Measurements from ENCODE around the gene CCSER1. TPM values are rescaled to one million over a fixed set of nuclear protein-coding genes. Genes with fewer than 3 reads are reported as not detected.

Gene CCSER1
- total RNA-seq, 4 donors from 2014 or later: 4.0 to 6.0 (median 4.8) TPM

DNA sequence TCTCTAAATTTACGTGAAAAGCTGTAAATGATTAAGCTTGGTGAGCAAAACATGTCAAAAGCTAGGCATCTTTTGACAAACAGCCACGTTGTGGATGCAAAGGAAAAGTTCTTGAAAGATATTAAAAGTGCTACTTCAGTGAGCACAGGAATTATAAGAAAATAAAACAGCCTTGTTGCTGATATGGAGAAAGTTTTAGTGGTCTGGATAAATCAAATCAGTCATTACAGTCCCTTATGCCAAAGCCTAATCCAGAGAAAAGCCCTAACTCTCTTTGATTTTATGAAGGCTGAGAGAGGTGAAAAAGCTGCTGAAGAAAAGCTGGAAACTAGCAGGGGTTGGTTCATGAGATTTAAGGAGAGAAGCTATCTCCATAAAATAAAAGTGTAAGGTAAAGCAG is 487.2 kb downstream of the CCSER1 start:
- Histone ChIP-seq H3K27ac (no peak overlapping the region), H3K9me3 (no peaks in the 10 kb centered on the region), H3K4me1 (no peaks in the 10 kb centered on the region), H3K4me3 (no peak overlapping the region), H3K27me3 (no peaks in the 10 kb centered on the region), H3K36me3 (no peaks in the 10 kb centered on the region)
- WGBS, 2 donors: 81 to 82% methylated on average over 2 of the region's 2 CpGs
- no peak for TF ChIP-seq EP300 (IDR thresholded peaks at IDR 0.05)
- TF ChIP-seq, protein P1, sequence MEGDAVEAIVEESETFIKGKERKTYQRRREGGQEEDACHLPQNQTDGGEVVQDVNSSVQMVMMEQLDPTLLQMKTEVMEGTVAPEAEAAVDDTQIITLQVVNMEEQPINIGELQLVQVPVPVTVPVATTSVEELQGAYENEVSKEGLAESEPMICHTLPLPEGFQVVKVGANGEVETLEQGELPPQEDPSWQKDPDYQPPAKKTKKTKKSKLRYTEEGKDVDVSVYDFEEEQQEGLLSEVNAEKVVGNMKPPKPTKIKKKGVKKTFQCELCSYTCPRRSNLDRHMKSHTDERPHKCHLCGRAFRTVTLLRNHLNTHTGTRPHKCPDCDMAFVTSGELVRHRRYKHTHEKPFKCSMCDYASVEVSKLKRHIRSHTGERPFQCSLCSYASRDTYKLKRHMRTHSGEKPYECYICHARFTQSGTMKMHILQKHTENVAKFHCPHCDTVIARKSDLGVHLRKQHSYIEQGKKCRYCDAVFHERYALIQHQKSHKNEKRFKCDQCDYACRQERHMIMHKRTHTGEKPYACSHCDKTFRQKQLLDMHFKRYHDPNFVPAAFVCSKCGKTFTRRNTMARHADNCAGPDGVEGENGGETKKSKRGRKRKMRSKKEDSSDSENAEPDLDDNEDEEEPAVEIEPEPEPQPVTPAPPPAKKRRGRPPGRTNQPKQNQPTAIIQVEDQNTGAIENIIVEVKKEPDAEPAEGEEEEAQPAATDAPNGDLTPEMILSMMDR (IDR thresholded peaks at IDR 0.05): no peak
- TF ChIP-seq POLR2A (IDR thresholded peaks at IDR 0.05): no peak
- DNase-seq (ENCODE audit: low spot score in 2 of 2): no peak

DNA sequence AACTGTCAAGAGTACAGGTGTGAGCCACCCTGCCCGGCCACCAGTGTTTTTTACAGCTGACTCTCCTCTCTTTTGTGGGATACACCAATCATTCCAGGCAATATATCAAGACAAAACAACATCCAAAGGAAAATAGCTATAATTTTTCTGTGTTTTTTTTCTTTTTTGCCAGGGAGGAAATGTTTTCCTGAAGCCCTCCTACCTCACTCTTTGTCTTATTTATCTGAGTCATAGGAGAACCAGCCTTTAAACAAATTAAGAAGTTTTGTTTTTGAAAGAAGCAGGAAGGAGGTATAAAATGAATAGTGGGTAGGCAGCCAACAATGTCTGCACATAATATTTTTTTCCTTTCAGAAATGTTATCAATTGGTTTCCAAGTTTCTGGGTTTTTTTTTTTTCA is 493.9 kb downstream of the CCSER1 start:
- no peak for DNase-seq (ENCODE audit: low spot score in 2 of 2)
- Histone ChIP-seq H3K36me3 (no peaks in the 10 kb centered on the region), H3K4me3 (no peak overlapping the region), H3K27ac (no peak overlapping the region), H3K4me1 (no peaks in the 10 kb centered on the region), H3K9me3 (no peaks in the 10 kb centered on the region), H3K27me3 (no peaks in the 10 kb centered on the region)
- 72 to 86% methylated on average over 1 of the region's 1 CpG for WGBS, 2 donors
- TF ChIP-seq EP300 (IDR thresholded peaks at IDR 0.05): no peak
- no peak for TF ChIP-seq POLR2A (IDR thresholded peaks at IDR 0.05)
- TF ChIP-seq, protein P1 (IDR thresholded peaks at IDR 0.05): no peak

DNA sequence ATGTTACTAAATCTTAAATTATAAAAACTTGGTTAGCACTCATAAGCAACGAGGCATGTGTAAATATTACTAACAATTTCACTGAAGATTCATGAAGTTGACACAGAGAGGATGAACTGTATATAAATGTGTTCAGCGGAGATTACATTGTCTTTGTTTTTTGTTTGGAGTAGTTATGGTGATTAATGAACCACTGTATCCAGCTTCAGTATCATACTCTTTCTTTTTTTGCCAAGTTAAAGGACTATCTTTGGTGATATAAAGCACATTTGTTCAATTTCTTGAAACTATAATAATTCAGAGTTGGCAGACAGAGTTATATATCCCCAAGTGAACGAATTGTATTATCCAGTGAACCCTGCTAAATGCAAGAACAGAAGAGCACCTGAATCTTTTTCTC is 497.6 kb downstream of the CCSER1 start:
- WGBS, 2 donors: 34 to 36% methylated on average over 3 of the region's 3 CpGs
- TF ChIP-seq, protein P1 (IDR thresholded peaks at IDR 0.05): no peak
- TF ChIP-seq POLR2A (IDR thresholded peaks at IDR 0.05) (no peak), EP300 (IDR thresholded peaks at IDR 0.05) (no peak)
- DNase-seq (ENCODE audit: low spot score in 2 of 2): no peak
- Histone ChIP-seq H3K4me1 (no peaks in the 10 kb centered on the region), H3K27me3 (no peaks in the 10 kb centered on the region), H3K36me3 (no peaks in the 10 kb centered on the region), H3K9me3 (no peaks in the 10 kb centered on the region), H3K27ac (no peak overlapping the region), H3K4me3 (no peak overlapping the region)

DNA sequence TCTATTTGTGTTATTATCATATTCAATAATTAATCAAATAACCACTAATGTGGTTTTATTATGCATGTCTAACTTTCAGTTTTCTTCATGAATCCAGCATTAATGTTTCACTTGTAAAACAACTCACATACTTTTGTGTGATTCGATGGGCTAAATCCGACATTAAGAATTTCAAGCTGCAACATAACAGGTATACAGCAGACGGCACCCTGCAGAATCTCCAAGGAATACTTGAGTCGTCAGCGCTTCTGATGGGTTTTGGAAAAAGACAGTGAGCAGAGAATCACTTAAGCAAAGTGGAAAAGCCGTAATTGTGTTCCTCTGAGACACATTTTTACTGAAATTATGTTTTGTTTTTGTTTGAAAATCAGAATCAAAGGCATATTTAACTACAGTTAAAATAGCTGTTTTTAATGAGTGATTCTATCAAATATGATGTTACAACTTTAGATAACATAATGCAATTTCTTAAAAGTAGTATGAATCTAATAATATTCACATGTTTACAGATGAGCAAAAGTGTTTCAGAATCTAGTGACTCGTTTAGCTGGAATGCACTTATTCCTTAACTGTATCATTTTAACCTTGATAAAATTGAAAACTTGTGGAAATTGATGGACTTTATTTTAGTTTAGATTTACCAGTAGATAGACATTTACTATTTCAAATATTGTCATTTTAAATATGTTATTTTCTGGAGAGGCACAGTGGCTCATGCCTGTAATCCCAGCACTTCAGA is 514.8 kb downstream of the CCSER1 start:
- WGBS, 2 donors: 67 to 68% methylated on average over 7 of the region's 7 CpGs
- Histone ChIP-seq H3K27ac (no peak overlapping the region), H3K9me3 (no peaks in the 10 kb centered on the region), H3K27me3 (no peaks in the 10 kb centered on the region), H3K4me1 (no peaks in the 10 kb centered on the region), H3K36me3 (no peaks in the 10 kb centered on the region), H3K4me3 (no peak overlapping the region)
- no peak for DNase-seq (ENCODE audit: low spot score in 2 of 2)
- TF ChIP-seq EP300 (IDR thresholded peaks at IDR 0.05) (no peak), POLR2A (IDR thresholded peaks at IDR 0.05) (no peak)
- TF ChIP-seq, protein P1 (IDR thresholded peaks at IDR 0.05): no peak

DNA sequence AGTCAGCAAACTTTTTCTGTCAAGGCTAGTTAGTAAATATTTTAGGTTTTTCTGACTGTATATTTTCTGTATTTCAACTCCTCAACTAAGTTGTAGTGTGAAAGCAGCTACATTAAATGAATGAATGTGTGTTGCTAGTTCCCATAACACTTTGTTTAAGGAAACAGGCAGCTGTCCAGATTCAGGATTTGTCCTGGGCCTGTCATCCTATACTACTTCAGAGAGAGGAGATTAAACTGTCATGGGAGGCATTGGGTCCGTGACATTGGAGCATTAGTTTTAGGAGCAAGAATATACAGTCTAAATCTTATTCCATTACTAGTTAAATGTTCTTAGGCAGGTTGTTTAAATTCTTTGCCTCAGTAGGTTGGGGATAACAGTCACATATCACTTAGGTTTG is 516.0 kb downstream of the CCSER1 start:
- TF ChIP-seq EP300 (IDR thresholded peaks at IDR 0.05) (no peak), POLR2A (IDR thresholded peaks at IDR 0.05) (no peak)
- TF ChIP-seq, protein P1 (IDR thresholded peaks at IDR 0.05): no peak
- DNase-seq (ENCODE audit: low spot score in 2 of 2): no peak
- Histone ChIP-seq H3K27ac (no peak overlapping the region), H3K36me3 (no peaks in the 10 kb centered on the region), H3K27me3 (no peaks in the 10 kb centered on the region), H3K4me1 (no peaks in the 10 kb centered on the region), H3K9me3 (no peaks in the 10 kb centered on the region), H3K4me3 (no peak overlapping the region)
- 94 to 100% methylated on average over 1 of the region's 1 CpG for WGBS, 2 donors
